NCI-H128 (cell line): ENCODE results near the gene EGFL6.
"Not testable (repeated sequence)": the region's sequence is repeated elsewhere in the genome, so short reads cannot be mapped to it uniquely, and the experiment has no call there.

Experiments
- DNase-seq: peaks from one replicate; lab custom pipeline; 2025; ENCODE audit not compliant: unreplicated experiment; lab: John Stamatoyannopoulos, UW

The EGFL6 gene

DNA sequence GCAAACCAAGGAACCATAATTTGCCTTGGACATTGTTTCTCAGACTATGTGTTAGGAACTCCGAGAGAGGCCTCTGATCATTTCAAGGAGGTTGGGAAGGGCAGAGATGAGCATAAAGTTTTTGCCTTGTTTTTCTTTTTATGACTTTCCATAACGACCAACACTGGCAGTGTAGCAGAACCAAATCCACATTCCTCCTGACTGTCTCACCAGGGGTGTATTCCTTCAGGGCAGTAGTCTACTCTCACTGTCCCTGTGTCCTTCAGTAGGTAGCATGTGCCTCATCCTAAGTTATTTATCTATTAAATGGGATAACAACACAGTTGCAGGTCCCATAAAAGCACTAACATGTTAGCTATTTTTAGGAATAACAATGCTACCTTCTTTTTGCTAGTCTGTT, 20.8 kb downstream of the EGFL6 start:
- no peak for DNase-seq

DNA sequence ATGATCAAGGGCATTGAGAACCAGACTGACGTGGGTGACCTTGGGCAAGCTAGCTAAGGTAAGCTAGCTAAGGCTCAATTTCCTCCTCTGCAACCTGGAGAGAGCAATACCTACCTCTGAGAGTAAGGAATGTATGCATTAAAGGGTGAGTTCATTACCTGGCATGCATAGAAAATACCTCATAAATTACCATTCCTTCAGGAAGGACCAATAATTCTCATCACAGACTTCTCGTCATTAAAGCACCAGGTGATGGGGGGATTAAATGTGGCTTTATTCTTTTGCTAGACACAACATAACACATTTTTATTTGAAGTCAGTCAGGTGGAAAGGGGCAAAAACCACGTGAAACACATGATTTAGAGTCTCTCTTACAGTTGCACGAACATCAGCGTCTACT, 21.5 kb downstream of the EGFL6 start:
- DNase-seq: no peak

DNA sequence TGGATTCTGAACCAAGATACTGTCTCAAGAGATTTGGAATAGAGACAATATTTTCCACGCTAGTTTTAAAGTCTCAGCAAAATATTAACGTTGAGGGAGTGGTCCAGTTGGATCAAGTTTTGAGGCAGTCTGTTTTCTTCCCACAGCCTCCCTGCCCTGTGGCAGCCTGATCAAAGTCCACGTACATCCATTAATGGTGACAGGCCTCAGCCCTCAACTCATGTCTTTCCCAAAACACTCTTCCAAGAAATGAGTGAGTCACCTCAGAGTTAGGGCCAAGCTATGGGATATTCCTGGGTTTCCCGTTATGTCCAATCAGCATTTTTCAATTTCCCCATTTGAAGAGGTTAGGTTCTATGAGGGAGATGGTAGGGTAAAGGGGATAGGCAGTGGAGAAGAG, 28.5 kb downstream of the EGFL6 start:
- no peak for DNase-seq

DNA sequence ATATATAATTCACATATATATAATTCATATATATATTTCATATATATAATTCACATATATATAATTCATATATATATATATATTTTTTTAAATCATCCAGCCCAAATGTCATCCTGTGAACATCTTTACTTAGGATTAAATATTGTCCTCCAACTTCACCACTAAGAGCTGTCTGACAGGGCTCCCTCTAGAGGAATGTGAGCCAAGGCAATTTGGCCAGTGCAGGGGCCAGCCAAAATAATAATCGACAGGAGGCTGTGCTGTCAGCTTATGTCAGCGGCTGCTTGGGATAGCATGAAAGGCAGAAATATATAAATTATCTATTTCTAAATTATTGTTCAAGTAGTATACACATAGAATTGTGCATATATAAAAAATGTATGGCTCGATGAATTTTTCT, 29.5 kb downstream of the EGFL6 start:
- DNase-seq: no peak

DNA sequence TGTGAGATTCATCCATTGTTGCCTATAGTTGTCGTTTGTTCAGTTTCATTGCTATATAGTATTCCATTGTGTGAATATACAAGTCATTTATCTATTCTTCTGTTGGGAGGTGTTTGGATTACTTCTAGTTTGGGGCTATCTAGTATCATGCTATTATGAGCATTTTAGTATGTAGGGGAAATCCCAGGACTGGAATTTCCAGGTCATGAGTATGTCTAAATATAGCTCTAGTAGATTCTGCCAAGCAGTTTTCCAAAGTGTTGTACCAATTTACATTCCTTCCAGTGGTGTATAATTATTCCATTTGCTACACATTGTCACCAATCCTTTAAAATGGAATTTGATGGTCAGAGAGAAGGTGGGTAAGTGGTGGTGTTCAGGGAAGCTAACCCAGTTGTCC, 30.1 kb downstream of the EGFL6 start:
- no peak for DNase-seq

DNA sequence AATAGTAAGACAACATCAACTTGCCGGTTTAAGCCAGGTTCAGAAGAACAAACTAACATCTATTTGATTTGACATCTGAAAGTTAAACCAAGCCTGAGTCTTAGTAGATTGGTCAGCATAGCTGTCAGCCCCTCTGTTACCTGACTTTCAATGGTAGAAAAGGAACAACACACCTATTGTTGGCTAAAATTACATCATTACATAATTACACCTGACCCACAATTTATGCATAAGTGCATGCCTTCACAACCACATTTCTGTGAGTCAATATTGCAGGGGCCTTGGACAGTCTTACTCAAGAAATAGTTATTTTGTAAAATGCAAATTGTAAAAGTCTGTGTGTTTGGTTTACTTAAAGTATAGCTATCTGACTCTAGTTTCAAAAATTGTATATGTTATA, 36.2 kb downstream of the EGFL6 start:
- no peak for DNase-seq

DNA sequence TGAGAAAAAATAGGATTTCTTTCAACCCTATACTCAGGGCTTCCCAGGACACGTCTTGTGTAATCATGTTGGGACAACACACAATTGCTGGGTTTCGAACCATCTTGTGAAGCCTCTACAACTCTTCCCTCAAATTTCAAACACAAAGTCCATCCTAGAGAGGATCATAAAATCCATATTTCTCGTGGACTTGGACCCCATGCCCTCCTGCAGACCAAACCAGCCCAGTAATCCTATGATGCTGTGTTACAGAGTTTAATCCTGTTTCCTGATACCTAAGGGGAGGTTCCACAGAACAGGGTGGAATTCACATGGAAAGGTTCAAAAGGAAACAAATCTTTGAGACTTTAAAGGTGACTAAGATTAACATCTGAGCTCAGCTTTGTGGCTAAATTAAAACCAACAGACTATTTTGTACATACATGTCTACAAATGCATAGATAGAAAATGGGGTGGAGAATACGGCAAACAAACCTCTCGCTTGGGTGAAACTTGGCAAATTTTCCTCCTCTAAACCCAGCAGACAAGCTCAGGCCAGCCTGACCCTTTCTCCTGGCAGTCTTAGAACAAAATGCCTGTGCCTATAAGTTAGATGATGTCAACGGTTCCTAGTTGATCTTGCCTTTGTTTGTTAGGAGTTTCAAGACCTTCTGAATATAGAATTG, 38.1 kb downstream of the EGFL6 start:
- no peak for DNase-seq

DNA sequence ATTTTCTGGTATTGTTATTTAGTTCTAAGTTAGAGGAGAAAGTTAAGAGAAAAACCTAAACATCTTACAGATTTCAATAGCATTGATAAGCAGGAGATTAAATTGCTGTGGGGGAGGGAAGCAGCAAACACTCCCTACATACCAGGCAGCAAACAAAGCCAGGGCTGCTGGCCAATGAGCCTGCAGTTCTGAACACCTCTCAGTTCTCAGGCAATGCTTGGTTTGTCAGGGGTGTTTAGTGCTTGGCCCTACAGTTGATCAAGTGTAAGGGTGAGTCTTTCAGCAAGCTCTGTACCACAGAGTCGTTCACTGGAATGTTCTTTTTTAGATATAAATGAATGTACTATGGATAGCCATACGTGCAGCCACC, 38.6 kb downstream of the EGFL6 start:
- DNase-seq: no peak

DNA sequence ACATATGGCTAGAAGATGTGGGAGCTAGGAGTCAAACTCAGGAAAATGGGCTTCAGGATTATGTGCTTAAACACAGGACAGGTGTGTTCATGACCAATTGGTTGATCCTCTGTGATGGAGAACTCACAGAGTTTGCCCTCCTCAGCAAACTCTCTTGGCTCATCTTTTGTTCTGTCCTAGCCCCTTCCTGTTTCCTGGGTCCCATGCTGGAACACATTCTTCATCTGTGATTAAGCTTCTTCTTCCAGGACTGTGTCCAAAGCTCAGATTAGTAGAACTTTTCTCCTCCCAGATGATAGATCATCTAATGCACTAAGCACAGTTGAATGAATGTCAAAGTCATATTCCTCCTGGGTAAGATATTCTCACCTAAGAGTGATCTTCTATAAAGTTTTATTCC, 44.8 kb downstream of the EGFL6 start:
- DNase-seq: no peak

DNA sequence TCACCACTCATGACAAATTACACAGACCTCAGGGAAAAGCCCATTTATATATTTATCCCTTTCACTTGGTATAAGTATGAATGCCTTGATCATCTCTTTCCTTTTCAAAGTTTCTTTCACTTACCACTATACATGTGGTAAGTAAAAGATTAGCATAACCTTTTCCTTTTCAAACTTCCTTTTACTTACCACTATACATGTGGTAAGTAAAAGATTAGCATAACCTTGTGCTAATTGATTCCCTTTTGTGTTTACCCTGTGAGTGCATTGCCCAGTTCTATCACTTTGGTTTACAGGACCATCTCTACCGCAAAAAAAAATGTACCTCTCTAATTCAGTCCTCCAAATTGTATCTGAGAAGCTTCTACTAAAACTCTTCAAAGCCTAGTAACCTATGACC, 50.8 kb downstream of the EGFL6 start:
- DNase-seq: no peak

DNA sequence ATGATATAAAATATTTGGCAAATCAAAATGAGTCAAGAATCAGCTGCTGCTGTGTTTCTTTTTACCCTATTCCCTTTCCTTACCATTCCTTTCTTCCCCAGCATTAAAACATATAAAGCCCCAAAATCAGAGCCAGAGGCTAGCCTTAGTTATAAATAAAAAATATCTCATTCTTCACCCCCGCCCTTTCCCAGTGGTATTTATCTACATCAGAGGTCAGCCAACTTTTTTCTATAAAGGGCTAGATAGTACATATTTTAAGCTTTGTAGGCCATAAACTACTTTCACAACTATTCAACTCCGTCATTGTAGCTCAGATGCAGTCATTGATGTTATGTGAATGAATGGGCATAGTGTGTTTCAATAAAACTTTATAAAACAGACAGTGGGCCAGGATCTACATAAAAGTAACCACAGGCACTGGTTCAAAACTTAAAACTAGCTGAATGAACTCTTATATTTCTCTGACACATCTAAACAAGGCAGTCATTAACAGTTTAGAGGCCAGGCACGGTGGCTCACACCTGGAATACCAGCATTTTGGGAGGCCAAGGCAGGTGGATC, 53.1 kb downstream of the EGFL6 start:
- DNase-seq: no peak

DNA sequence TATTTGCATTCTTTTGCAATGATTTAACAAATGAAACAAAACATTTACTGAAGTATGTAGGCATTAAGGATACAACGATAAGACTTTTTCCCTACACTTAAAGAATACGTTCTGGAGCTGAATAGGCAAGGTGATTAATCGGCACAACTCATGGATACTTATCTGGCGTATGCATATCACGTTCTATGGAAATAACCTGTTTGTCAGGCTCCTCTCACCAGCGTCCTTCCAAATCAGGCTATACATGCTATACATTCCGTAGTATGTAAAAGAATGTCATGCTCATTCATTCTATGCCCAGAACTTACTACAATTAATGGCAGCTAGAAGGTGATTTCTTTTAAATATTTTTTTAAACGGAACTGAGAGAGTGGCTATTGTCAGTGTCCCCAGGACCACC, 57.9 kb downstream of the EGFL6 start:
- no peak for DNase-seq

DNA sequence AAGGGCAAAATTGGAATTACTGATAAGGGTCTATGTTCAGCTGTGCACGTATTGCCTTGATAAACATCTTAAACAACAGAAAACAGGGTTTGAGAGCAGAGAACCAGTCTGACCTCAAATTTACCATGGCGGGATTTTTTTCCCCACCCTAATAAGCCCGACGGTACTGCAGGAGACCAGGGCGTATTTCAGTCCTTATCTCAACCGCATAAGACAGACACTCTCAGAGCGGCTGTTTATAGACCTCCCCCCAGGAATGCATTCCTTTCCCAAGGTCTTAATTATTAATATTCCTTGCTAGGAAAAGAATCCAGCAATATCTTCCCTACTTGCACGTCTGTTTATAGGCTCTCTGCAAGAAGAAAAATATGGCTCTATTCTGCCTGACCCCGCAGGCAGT, 67.8 kb downstream of the EGFL6 start:
- not testable (repeated sequence) for DNase-seq

DNA sequence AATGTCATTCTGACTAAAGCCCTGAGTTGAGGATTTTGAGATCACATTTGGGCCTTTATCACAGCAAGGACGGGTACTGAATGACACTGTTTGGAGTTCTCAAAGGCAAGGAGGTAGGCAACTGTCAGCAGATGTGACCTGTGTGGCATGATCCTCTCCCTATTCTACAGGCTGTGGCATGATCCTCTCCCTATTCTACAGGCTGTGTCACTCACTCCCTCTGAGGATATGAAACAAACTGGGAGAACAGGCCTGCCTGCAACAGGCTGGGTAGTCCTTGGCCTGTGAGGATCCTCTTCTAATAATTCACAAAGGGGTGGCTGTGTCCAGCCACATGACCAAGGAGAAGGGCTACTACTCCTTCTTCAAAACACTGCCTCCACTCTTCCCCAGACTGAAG, 68.6 kb downstream of the EGFL6 start:
- DNase-seq: no peak

DNA sequence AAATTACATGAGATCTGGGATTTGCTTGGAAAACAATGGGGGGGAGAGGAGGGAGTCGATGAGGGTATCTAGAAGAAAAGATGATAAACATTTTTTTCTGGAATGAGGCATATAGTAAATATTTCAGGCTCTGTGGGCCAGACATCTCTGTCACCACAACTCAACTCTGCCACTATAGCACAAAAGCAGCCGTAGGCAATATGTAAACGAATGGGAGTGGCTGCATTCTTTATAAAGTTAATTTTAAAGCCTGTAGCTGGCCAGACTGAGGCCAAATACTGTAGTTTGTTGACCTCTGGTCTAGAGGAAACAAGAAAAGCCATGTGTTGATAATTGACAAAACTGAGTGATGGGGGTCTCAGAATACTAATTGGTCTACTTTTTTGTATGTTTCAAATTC, 69.4 kb downstream of the EGFL6 start:
- no peak for DNase-seq

DNA sequence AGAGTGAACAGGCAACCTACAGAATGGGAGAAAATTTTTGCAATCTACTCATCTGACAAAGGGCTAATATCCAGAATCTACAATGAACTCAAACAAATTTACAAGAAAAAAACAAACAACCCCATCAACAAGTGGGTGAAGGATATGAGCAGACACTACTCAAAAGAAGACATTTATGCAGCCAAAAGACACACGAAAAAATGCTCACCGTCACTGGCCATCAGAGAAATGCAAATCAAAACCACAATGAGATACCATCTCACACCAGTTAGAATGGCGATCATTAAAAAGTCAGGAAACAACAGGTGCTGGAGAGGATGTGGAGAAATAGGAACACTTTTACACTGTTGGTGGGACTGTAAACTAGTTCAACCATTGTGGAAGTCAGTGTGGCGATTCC, 72.3 kb downstream of the EGFL6 start:
- not testable (repeated sequence) for DNase-seq

DNA sequence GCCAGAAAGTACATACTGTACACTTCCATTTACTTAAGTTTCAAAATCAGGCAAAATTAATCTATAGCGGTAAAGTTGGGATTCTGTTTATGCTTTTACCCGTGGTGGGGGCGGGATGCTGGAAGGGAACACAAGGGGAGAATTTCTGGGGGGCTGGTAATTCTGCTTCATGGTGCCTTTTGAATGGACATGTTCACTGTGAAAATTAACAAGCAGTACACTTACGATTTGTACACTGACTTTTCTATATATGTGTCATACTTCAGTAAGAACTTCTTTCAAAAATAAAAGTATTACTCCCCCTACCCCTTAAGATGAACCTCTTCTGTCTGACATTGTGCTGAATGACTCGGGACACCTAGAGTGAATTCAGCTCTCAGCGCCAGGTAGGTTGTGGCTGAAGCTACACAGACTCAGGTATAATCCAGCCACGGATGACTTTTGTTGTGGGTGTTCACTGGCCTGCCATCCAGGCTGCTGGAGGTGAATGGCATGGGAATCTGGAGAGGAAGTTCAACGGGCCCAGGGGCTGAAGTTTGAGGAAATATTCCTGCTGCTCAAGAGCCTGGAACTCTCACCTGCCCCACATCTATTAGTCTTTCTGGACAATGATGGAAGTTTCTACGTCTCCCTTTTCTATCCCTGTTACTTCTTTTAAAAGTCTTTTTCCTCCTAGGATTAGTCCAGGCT, 76.2 kb downstream of the EGFL6 start:
- DNase-seq: no peak

DNA sequence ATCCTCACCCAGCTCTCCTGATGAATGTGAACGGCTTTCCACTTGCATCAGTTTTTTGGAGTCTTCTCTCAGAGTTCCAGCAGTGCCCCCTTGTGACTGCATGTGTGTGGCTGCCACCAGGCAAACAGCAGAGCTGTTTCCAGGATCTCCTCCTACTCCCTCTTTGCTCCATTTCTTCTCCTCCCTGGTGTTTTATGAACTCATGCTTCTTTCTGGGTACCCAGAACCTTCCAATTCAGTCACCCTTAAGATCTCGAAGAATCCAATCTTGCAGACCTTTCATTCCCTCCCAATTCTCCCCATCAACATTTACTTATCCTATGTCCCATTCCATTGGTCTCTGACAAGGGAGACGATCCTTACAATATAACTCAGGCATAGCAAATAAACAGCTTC, 76.8 kb downstream of the EGFL6 start:
- peak; percentile 50 for DNase-seq

DNA sequence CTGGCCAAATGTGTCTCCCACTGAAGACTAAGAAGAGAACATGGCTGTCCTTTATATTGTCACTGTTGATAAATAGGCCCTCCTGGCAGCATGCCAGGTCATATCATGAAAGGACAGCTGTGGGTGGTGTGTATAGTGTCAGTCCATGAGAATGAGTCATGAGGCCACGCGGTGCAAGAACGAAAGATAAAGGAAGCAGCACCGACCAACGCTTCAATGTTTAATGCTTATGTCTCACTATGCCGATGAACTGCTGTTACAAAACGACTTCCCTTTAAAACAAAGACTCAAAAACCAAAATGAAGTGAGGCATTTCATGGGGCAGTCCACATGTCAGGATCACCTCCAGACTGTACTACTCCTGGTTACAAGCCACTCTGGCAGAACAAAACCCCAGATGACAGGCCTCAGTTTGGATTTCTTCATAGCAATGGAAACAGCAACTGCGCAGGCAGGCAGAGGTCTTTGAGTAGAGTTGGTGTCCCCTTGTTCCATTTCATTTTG, 78.4 kb downstream of the EGFL6 start:
- no peak for DNase-seq

DNA sequence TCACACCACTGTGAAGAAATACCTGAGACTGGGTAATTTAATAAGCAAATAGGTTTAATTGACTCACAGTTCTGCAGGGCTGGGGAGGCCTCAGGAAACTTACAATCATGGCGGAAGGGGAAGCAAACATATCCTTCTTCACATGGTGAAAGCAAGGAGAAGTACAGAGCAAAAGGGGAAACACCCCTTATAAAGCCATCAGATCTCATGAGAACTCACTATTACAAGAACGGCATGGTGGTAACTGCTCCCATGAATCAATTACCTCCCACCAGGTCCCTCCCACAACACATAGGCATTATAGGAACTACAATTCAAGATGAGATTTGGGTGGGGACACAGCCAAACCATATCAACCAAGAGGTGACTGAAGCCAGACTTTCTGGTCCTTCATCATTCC, 78.9 kb downstream of the EGFL6 start:
- not testable (repeated sequence) for DNase-seq

DNA sequence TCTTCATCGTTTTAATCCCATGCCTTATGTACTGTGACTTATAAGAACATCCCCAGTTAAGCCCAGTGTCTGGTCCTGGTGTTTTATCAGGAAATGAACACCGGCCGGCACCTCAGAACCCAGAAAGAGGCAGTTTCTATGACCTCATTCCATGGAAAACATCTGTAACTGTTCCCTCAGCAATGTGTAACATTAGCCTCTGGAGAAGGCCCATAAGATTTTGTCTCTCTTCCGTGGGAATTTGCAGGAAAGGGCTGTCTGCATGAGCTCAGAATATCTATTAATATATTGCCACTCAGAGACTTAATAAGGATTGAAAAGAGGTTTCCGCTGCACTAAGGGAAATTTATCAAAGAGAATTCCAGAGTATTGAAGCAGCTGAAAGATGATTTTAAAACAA, 80.4 kb downstream of the EGFL6 start:
- DNase-seq: no peak

DNA sequence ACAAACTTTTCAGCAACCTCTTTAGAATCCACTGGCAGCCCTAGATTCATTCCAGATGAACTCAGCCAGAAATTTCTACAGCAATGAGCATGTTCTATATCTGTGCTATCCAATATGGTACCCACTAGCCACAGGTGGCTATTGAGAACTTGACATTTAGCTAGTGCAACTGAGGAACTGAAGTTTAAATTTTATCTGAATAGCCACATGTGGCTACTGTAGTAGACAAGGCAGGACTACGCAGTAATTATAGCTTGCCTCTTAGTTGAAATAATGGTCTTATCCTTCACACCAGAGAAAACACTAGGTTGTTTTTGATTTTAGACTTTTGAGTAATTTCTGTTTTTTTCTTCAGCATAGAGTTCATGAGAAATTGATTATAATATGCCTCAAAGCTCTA, 80.9 kb downstream of the EGFL6 start:
- no peak for DNase-seq

DNA sequence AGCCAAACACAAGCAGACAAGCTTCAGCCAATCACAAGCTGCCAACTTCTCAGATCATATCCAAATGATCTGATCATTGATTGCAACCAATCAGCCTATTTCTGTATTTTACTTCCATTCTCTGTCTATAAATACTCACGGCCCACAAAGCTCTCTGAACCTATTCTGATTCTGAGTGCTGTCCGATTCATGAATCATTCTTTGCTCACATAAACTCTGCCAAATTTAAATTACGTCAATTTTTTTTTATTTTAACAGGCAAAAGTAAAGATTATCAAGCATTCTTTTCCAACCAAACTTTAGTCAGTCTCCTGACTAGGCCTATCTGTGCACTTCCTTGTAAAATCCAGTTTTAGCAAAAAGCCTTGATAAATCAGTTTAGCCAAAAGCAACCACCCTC, 81.7 kb downstream of the EGFL6 start:
- DNase-seq: no peak
